A549 treated with CORT108297 at 1 μM for 4 hours (cell line): ENCODE data around the gene ZSCAN31. TPM values are rescaled to one million over a fixed set of nuclear protein-coding genes. Genes with fewer than 3 reads are reported as not detected.

ENCODE experiments used
- total RNA-seq: library from RNA; stranded (reverse); fragments of 200-300 nt; extraction: Qiagen RNA extraction; gene quantifications from 5 replicates; pipeline ENCODE4 v1.2.3, GENCODE V29; 2022

Gene ZSCAN31
- total RNA-seq: 1.7 to 2.8 TPM (median 2.1 TPM) in 5 replicates

DNA sequence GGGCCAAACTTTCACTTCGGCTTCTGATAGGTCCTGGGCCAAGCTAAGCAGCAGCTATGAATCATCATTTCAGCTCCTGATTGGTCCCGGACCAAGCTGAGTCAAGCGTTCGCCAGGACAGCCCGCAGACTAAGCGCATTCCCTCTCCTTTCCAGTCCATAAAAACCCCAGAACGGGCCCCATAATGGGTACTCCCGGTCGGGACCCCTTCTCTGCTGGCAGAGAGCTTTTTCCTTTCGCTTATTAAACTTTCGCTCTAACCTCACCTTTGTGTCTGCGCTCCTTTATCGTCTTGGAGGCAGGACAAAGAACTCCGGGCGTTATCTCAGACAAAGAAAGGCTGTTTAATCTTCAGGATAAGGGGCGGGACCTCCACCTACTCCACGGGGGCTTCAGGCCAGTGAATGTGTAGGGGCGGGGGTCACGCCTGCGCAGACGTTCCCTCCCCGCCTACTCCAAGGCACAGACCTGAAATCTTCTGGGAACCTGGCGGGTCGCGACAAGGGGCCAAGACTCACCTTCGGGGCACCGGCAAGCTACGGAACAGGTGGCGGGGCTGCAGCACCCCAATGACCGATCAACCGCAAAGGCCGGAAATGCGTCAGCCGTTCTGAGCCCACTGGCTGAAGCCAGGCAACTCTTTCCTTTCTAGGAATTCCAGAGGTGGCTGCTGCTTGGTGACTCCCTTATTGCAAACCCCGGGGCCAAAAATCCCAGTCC, at the start of gene ZSCAN31:
TSS of gene ZSCAN31 (minus strand) at position 585 of the 720 bp plus-strand sequence. CDS start 6,465 bp downstream, outside the sequence.

DNA sequence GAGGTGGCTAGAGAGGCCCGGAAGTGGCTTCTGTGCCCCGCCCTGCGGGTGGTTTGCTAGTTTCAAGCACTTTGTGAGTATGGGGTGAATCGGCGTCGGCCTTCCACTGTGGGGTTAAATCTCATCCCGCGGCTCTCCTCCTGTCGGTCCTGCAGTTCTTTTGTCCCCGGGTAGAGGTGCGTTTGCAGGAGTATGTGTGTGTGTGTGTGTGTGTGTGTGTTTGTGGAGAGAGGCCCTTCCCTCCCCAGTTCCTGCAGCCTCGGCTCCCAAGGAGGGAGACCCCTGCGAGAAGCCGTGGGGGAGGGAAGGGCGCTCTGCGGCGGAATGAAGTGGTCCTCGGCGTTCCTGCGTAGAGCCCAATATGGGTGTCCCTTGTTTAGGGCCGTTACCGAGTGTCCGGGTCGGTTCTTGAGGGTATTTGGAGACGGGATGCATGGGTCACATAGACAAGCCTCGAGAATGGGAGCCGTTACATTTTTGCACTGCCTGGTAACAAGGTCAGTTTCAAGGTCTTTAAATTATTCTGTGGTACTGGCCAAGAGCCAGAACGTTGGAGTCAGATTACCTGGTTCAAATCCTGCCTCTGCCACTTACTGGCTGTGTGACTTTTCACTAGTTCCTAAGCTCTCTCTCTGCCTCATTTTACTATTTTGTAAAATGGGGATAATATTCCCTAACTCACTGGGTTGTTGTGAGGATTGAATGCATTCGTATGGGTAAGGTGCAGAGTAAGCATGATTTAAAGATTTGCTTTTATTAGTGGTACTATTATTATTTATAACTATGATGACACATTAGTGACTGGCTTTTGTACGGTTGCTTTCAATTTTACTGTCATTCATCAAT, 14.2 kb upstream of the ZSCAN31 start, which contains the start of gene ZKSCAN3:
TSS of gene ZKSCAN3 (plus strand) at position 56 of the 846 bp plus-strand sequence. CDS start 9,640 bp downstream, outside the sequence.

GRCh38 chr6:28281288-28282064, 54.5 kb downstream of the ZSCAN31 start, which contains the start of gene PGBD1:
Gene PGBD1, plus strand, starts transcription at chr6:28281572. Its CDS starts 2,242 bp downstream, at chr6:28283814.

Other genes starting within 250 kb of the ZSCAN31 start
- gene ZSCAN16, start 211.5 kb downstream of the ZSCAN31 start, total RNA-seq: 3.9 to 5.1 TPM (median 4.2 TPM) in 5 replicates
- gene ZKSCAN8, start 194.3 kb downstream of the ZSCAN31 start, total RNA-seq: 4.0 to 6.0 TPM (median 5.2 TPM) in 5 replicates
- 5.8 to 8.2 TPM (median 7.4 TPM) in 5 replicates for gene ZSCAN9, start 110.9 kb downstream of the ZSCAN31 start, total RNA-seq
- 2.2 to 3.1 TPM (median 2.5 TPM) in 5 replicates for gene ZKSCAN4, start 83.9 kb downstream of the ZSCAN31 start, total RNA-seq
- gene NKAPL, start 76.9 kb downstream of the ZSCAN31 start, total RNA-seq: not detected in 5 replicates
- gene ZSCAN26, start 69.0 kb downstream of the ZSCAN31 start, total RNA-seq: 3.6 to 6.9 TPM (median 5.3 TPM) in 5 replicates
- gene PGBD1, start 54.6 kb downstream of the ZSCAN31 start, total RNA-seq: 4.6 to 6.0 TPM (median 4.8 TPM) in 5 replicates
- 1.5 to 2.6 TPM (median 2.2 TPM) in 5 replicates for gene ZKSCAN3, start 13.8 kb upstream of the ZSCAN31 start, total RNA-seq
- 1.3 to 1.7 TPM (median 1.6 TPM) in 5 replicates for gene ZSCAN12, start 63.6 kb upstream of the ZSCAN31 start, total RNA-seq
- not detected in 5 replicates for gene ZSCAN23, start 107.3 kb upstream of the ZSCAN31 start, total RNA-seq
- not detected in 5 replicates for gene GPX6, start 179.6 kb upstream of the ZSCAN31 start, total RNA-seq
- gene GPX5, start 189.7 kb upstream of the ZSCAN31 start, total RNA-seq: not detected in 5 replicates